ENCODE measurements around the gene DRAXIN.

DRAXIN gene

DNA sequence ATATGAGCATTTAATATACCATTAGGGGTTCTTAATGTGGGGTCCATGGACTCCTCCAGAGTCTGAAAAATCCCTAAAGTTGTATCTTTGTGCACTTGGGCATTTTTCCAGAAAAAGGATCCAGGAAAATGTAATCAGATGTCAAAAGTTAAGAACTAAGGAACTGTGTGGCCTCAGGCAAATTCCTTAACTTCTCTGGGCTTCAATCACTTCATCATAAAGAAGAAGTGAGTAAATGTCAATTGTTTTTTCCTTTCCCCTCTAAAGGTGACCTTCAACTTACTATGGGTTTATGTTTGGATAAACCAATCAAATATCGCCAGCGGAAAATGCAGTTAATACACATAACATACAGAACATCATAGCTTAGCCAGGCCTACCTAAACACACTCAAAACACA, 13.1 kb upstream of the DRAXIN start:
- H3K4me3 ChIP-seq (ENCODE audit: low read length) = no peak overlapping the region
- DNase-seq (ENCODE audit: low read depth) = no peak
- TF ChIP-seq, protein P1, sequence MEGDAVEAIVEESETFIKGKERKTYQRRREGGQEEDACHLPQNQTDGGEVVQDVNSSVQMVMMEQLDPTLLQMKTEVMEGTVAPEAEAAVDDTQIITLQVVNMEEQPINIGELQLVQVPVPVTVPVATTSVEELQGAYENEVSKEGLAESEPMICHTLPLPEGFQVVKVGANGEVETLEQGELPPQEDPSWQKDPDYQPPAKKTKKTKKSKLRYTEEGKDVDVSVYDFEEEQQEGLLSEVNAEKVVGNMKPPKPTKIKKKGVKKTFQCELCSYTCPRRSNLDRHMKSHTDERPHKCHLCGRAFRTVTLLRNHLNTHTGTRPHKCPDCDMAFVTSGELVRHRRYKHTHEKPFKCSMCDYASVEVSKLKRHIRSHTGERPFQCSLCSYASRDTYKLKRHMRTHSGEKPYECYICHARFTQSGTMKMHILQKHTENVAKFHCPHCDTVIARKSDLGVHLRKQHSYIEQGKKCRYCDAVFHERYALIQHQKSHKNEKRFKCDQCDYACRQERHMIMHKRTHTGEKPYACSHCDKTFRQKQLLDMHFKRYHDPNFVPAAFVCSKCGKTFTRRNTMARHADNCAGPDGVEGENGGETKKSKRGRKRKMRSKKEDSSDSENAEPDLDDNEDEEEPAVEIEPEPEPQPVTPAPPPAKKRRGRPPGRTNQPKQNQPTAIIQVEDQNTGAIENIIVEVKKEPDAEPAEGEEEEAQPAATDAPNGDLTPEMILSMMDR (conservative IDR thresholded peaks at IDR 0.05; ENCODE audit: low read depth, low read length) = no peak

DNA sequence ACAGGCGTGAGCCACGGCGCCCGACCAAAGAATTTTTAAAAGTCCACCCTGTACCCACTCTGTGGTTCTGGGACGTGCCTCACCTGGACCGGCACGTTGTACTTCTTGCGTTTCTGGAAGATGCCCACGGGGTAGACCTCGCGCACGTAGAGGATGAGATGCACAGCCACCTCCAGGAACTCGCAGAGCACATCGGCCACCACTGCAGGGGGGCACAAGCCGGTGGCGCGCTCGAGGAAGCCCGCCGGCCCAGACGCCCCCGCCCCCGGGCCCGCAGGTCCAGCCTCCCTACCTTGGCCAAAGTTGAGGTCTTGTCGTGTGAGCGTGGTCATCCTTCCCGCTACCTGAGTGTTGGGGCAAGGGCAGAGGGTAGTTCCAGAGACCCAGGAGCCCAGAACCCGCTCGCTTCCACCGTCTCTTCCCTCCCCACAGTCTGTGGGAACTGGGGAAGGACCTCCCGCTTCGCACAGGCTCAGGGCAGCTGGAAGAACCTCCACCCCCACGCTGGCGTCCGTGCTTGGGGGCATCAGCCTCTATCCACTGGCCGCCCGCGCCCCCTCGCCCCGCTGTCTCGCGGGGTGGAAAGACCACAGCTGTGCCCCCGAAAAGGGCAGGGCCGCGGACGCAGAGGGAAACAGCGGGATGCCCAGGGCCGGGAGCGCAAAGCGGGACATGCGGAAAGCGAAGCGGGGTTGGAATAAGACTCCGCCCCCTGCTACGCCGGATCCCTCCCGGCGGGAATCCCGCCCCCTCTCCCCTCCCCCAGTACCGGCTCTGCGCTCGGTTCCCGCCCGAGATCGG, 11.0 kb upstream of the DRAXIN start:
- H3K4me3 ChIP-seq (ENCODE audit: low read length) = peak overlapping the region; percentile 64
- DNase-seq (ENCODE audit: low read depth) = no peak
- TF ChIP-seq, protein P1 (conservative IDR thresholded peaks at IDR 0.05; ENCODE audit: low read depth, low read length) = no peak

DNA sequence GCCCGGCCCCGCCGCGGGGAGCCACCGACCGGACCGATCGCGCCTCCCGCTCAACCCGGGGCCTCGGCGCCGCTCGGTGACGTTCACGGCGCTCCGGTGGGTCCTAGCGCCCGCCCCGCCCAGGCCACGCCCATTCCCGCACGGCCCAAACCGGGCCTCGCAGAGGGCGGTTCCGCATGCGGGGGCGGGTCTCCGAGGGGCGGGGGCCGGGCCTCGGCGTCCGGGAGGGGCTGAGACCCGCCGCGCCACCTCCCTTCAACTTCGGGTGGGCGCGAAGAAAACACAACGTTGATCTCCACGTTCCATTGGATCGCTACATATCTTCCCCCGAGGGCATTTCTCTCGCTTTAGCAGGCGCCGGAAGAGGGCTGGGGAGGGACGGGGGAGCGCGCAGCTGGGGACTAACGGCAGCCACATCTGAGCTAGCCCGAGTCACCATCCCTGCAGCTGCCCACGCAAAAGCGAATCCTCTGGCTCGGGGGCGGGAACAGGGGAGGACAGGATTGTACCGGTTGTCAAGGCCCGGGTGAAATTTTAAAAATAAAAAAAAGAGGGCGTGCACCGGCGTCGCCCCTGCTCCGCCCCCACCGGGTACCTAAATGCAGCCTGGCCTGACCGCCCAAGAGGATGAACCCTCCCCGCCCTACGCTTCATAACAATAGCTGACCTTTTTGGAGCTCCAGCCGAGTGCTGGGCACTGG, 10.3 kb upstream of the DRAXIN start, which contains the start of gene MAD2L2:
MAD2L2 (minus strand) TSS at position 78 of the 701 bp plus-strand sequence. CDS start 547 bp downstream, outside the sequence.
- TF ChIP-seq, protein P1 (conservative IDR thresholded peaks at IDR 0.05; ENCODE audit: low read depth, low read length) = no peak
- DNase-seq (ENCODE audit: low read depth) = peak; percentile 12

DNA sequence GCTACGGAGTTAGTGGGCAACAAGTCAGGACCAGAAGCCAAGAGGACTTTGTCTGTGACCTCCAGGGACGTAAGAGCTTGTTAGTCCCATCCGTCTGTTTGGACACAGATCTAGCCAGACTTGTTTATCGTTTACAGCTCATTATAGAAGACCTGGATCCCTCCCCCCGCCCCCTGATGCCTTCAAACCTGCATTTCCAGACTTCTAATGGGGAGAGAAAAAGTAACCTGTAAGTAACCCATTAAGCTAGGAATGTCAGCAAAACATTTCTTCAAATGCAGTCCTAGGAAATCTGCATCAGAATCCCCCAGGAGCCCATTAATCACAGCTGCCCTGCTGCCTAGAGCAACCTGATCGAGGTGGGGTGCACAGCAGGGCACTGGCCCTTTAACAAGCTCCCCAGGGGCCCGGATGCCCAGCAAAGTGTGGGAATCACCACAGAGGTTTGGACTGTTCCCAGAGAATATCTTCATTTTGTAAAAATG, 9.2 kb upstream of the DRAXIN start:
- no peak for DNase-seq (ENCODE audit: low read depth)

More for the DNA sequence above, 10.3 kb upstream of the DRAXIN start, which contains the start of gene MAD2L2:
- peak within 1 kb of the TSS; percentile 64 for H3K4me3 ChIP-seq (ENCODE audit: low read length)

DNA sequence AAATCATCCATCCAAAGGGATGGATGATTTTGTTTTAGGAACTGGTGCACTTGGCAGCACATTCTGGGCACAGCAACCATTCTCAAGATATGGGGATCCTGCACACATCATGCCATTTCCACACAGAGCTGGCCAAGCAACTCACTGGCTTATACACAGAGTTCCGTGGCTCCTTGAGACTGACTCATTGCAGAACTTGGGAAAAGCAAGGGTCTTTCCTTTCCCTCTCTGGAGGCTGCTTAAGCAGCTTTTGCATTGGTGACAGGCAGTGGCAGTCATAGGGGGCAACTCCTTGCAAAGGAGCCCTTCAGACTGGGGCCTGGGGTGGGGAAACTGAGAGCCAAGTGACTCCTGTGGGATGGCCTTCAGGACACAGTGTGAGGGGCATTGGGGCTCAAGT, 8.7 kb upstream of the DRAXIN start:
- TF ChIP-seq, protein P1 (conservative IDR thresholded peaks at IDR 0.05; ENCODE audit: low read depth, low read length) = no peak
- no peak for DNase-seq (ENCODE audit: low read depth)
- H3K4me3 ChIP-seq (ENCODE audit: low read length) = no peak overlapping the region

More for the DNA sequence above, 9.2 kb upstream of the DRAXIN start:
- TF ChIP-seq, protein P1 (conservative IDR thresholded peaks at IDR 0.05; ENCODE audit: low read depth, low read length) = no peak
- no peak overlapping the region for H3K4me3 ChIP-seq (ENCODE audit: low read length)

DNA sequence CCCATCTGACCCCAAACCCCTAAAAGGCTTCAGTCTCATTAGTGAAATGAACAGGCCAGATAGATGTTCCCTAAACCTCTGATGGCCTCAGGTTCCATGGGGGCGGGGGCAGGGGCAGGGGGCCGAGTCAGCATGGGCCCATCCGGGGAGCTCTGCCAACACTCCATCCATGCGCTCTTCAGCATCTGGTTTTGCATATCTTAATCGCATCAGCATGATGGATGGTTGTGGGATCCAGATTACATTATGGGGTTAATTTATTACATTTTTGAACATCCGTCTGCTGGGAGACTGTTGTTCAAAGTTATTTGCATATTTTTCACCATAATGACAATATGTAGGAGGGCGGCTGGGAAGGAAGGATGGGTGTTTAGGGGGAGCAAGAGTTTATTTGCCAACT, 7.4 kb upstream of the DRAXIN start:
- no peak for DNase-seq (ENCODE audit: low read depth)
- no peak overlapping the region for H3K4me3 ChIP-seq (ENCODE audit: low read length)
- TF ChIP-seq, protein P1 (conservative IDR thresholded peaks at IDR 0.05; ENCODE audit: low read depth, low read length) = no peak

Measured in retinal pigment epithelial cell (primary cell).